Esophagus muscularis mucosa (tissue), 4 donors: ENCODE results near the gene GRM4. TPM values are rescaled to one million over a fixed set of nuclear protein-coding genes. Genes with fewer than 3 reads are reported as not detected.

ENCODE experiments used
- DNase-seq: peaks from one replicate; pipeline ENCODE4 v3.0.0-alpha.2; 2017; ENCODE audit errors: extremely low spot score
- H3K27ac ChIP-seq, 4 donors: fragments of 200-600 bp; sonication (generic); replicated peaks in 1 of 4; 1 replicate in 3 of 4; 2 replicates in 1 of 4; pipeline ENCODE4 v1.5.1; 2016 to 2019; ENCODE audit warnings: mild to moderate bottlenecking in 1 of 4
- H3K27me3 ChIP-seq, 4 donors: fragments of 200-600 bp; sonication (generic); one replicate each; pipeline versions ENCODE4 v1.5.1 to v1.6.0; 2016 to 2019
- H3K36me3 ChIP-seq, 4 donors: fragments of 200-600 bp; sonication (generic); one replicate each; pipeline ENCODE4 v1.5.1; 2016 to 2019
- H3K4me1 ChIP-seq, 4 donors: fragments of 200-600 bp; sonication (generic); one replicate each; pipeline ENCODE4 v1.5.1; 2016 to 2019
- H3K4me3 ChIP-seq, 4 donors: fragments of 200-600 bp; sonication (generic); 1 replicate in 2 of 4; 2 replicates in 2 of 4; pipeline ENCODE4 v1.5.1; 2016 to 2019; ENCODE audit warnings: mild to moderate bottlenecking in 4 of 4, moderate library complexity in 1 of 4
- H3K9me3 ChIP-seq, 4 donors: fragments of 200-600 bp; sonication (generic); 1 replicate in 3 of 4; 2 replicates in 1 of 4; pipeline ENCODE4 v1.5.1; 2016 to 2019
- CTCF ChIP-seq, 3 experiments: fragments of 200-600 bp in 2 of 3; fragments of 450-650 bp in 1 of 3; sonication (generic) in 2 of 3; IDR thresholded peaks; one replicate each; pipeline ENCODE4 v1.5.1; 2017 to 2019; ENCODE audit warnings: antibody characterized with exemption in 3 of 3, mild to moderate bottlenecking in 2 of 3, moderate library complexity in 1 of 3
- EP300 ChIP-seq: sonication (generic); formaldehyde crosslinking; IDR thresholded peaks from one replicate; pipeline ENCODE4 v1.6.1; 2017; ENCODE audit warnings: antibody characterized with exemption
- POLR2A ChIP-seq: fragments of 450-650 bp; IDR thresholded peaks from one replicate; pipeline ENCODE4 v1.6.1; 2017; ENCODE audit warnings: antibody characterized with exemption, moderate library complexity, mild to moderate bottlenecking, low read depth
- POLR2AphosphoS5 ChIP-seq, 2 donors: sonication (generic); formaldehyde crosslinking; IDR thresholded peaks; one replicate each; pipeline ENCODE4 v1.6.1; 2017; ENCODE audit warnings: antibody characterized with exemption in 2 of 2
- WGBS: methylation state at CpG from one replicate; pipeline ENCODE4 v1.1.5; 2018; 5-methylcytosine and 5-hydroxymethylcytosine counted together
- intact Hi-C: fragments of 100-400 bp; cut with DNase I; formaldehyde crosslinking; loops from one replicate; pipeline ENCODE4 v1.15.1; 2023
- total RNA-seq, 4 donors: library from RNA; depleted of rRNA; stranded (reverse); fragments of >200 nt; gene quantifications; one replicate each; pipeline versions ENCODE4 v1.1.0 to v1.2.1, GENCODE V29; 2016

The GRM4 gene
- total RNA-seq, 4 donors from 2014 or later, result not detected

- intact Hi-C loops, result no loop called here
These were observed 31.3 kb upstream of the GRM4 start for GRCh38 chr6:34177181-34177591.

GRCh38 chr6:34176261-34177031 is 30.6 kb upstream of the GRM4 start:
- H3K36me3 ChIP-seq, result no peaks in the 10 kb centered on the region
- H3K4me3 ChIP-seq, result no peak overlapping the region
- no peaks in the 10 kb centered on the region for H3K4me1 ChIP-seq
- no peak for TF ChIP-seq POLR2AphosphoS5 (IDR thresholded peaks at IDR 0.05)
- TF ChIP-seq EP300, result no peak
- no peak for TF ChIP-seq CTCF (IDR thresholded peaks at IDR 0.05)
- TF ChIP-seq POLR2A, result no peak
- H3K9me3 ChIP-seq, result no peaks in the 10 kb centered on the region
- intact Hi-C loops, result no loop called here
- WGBS, result 91% methylated on average over 7 of the region's 9 CpGs
- H3K27ac ChIP-seq, result no peak overlapping the region
- H3K27me3 ChIP-seq, result peaks cover 0 to 23% (median 0%) of the 10 kb centered on the region in 4 donors
- no peak for DNase-seq

More at GRCh38 chr6:34177181-34177591, 31.3 kb upstream of the GRM4 start:
- Histone ChIP-seq H3K27me3 (peaks cover 0 to 23% (median 0%) of the 10 kb centered on the region in 4 donors), H3K4me3 (no peak overlapping the region), H3K9me3 (no peaks in the 10 kb centered on the region), H3K4me1 (no peaks in the 10 kb centered on the region), H3K36me3 (no peaks in the 10 kb centered on the region), H3K27ac (no peak overlapping the region)
- 79% methylated on average over 5 of the region's 5 CpGs for WGBS
- TF ChIP-seq CTCF (IDR thresholded peaks at IDR 0.05) (no peak), POLR2AphosphoS5 (IDR thresholded peaks at IDR 0.05) (no peak), POLR2A (no peak), EP300 (no peak)
- no peak for DNase-seq

GRCh38 chr6:34174846-34175399 is 29.0 kb upstream of the GRM4 start:
- H3K27me3 ChIP-seq, result peaks cover 0 to 23% (median 0%) of the 10 kb centered on the region in 4 donors
- intact Hi-C loops, result no loop called here
- WGBS, result 78% methylated on average over 3 of the region's 3 CpGs
- H3K27ac ChIP-seq, result no peak overlapping the region
- no peak for DNase-seq
- H3K9me3 ChIP-seq, result no peaks in the 10 kb centered on the region
- H3K4me1 ChIP-seq, result no peaks in the 10 kb centered on the region
- no peak overlapping the region for H3K4me3 ChIP-seq
- no peaks in the 10 kb centered on the region for H3K36me3 ChIP-seq
- TF ChIP-seq EP300 (no peak), POLR2AphosphoS5 (IDR thresholded peaks at IDR 0.05) (no peak), CTCF (IDR thresholded peaks at IDR 0.05) (no peak), POLR2A (no peak)

GRCh38 chr6:34172961-34173775 is 27.3 kb upstream of the GRM4 start:
- Histone ChIP-seq H3K4me1 (no peaks in the 10 kb centered on the region), H3K9me3 (no peaks in the 10 kb centered on the region), H3K27me3 (peaks cover 0 to 9% (median 0%) of the 10 kb centered on the region in 4 donors), H3K36me3 (no peaks in the 10 kb centered on the region), H3K27ac (no peak overlapping the region), H3K4me3 (no peak overlapping the region)
- WGBS, result 94% methylated on average over 8 of the region's 9 CpGs
- no peak for DNase-seq
- intact Hi-C loops, result no loop called here
- no peak for TF ChIP-seq POLR2A
- TF ChIP-seq POLR2AphosphoS5 (IDR thresholded peaks at IDR 0.05), result no peak
- no peak for TF ChIP-seq CTCF (IDR thresholded peaks at IDR 0.05)
- no peak for TF ChIP-seq EP300
